Lower leg skin (tissue), 3 donors: ENCODE results near the gene FAM72D.
"Not testable (repeated sequence)": the region's sequence is repeated elsewhere in the genome, so short reads cannot be mapped to it uniquely, and the experiment has no call there.

Source experiments
- POLR2A ChIP-seq, 2 donors: fragments of 450-650 bp; IDR thresholded peaks; one replicate each; pipeline ENCODE4 v1.6.1; 2016 to 2017; ENCODE audit warnings: antibody characterized with exemption in 2 of 2, mild to moderate bottlenecking in 1 of 2, moderate library complexity in 1 of 2
- TF ChIP-seq, protein P1 (sequence below), 3 donors: fragments of 450-650 bp; IDR thresholded peaks; one replicate each; pipeline ENCODE4 v1.5.1; 2016; ENCODE audit warnings: antibody characterized with exemption in 3 of 3, mild to moderate bottlenecking in 3 of 3, moderate library complexity in 2 of 3

DNA sequence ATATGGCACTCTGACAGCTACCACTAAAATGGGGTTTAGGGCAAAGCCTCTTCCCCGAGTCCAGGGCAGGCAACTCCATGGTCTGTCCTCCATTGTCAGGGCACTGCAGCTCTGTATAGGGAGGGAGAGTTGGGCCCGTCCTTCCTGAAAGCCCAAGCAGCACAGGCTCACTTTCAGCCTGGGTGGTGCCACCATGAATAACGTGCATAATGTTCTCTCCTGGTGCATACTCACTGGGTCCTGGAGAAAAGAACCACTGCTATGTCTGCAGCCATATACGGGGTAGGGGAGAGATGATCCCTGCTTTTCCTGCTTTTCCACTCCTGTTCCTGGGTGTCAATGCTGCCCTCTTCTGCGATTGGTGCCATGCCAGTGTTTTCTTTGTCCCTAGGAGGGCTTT lies 60.1 kb downstream of the FAM72D start:
- TF ChIP-seq, protein P1, sequence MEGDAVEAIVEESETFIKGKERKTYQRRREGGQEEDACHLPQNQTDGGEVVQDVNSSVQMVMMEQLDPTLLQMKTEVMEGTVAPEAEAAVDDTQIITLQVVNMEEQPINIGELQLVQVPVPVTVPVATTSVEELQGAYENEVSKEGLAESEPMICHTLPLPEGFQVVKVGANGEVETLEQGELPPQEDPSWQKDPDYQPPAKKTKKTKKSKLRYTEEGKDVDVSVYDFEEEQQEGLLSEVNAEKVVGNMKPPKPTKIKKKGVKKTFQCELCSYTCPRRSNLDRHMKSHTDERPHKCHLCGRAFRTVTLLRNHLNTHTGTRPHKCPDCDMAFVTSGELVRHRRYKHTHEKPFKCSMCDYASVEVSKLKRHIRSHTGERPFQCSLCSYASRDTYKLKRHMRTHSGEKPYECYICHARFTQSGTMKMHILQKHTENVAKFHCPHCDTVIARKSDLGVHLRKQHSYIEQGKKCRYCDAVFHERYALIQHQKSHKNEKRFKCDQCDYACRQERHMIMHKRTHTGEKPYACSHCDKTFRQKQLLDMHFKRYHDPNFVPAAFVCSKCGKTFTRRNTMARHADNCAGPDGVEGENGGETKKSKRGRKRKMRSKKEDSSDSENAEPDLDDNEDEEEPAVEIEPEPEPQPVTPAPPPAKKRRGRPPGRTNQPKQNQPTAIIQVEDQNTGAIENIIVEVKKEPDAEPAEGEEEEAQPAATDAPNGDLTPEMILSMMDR (IDR thresholded peaks at IDR 0.05), result not testable (repeated sequence)
- TF ChIP-seq POLR2A (IDR thresholded peaks at IDR 0.05), result not testable (repeated sequence)
